Measurements from ENCODE around the gene KANTR.

- TF ChIP-seq EZH2 (optimal IDR thresholded peaks at IDR 0.05; ENCODE audit: low read depth, low read length) (no peak), CTCF (IDR thresholded peaks at IDR 0.05; ENCODE audit: low read length) (no peak)
Measured at GRCh38 chrX:53084043-53084570, 9.8 kb upstream of the KANTR start.

Data from MM.1S (cell line).